8988T (cell line): ENCODE measurements around the gene DHX58.
"Not testable (repeated sequence)": the region's sequence is repeated elsewhere in the genome, so short reads cannot be mapped to it uniquely, and the experiment has no call there.

Source experiments
- DNase-seq: peaks from one replicate; pipeline ENCODE4 v3.0.0; 2011

Gene DHX58

GRCh38 chr17:42112552-42113176, at the start of gene DHX58:
Gene DHX58 (minus strand): TSS chr17:42112714. CDS start chr17:42111892, 822 bp downstream.
- peak; percentile 70 for DNase-seq

DNA sequence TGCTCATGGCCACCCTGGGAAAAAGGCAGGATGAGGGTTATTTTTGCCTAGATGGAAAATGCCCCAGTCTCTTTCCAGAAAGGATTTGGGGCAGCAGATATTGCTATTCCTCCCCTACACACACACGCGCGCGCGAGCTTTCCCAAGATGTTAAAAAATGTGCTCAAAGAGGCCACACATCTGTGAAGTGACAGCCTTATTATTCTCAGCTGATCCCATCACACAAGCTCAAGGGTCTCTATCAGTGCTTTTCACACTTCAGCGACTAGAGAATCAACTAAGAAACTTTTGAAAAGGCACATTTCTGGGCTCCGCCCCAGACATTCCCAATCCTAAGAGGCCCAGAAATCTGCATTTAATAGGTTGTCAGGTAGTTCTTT, 48.0 kb upstream of the DHX58 start:
- DNase-seq = no peak

DNA sequence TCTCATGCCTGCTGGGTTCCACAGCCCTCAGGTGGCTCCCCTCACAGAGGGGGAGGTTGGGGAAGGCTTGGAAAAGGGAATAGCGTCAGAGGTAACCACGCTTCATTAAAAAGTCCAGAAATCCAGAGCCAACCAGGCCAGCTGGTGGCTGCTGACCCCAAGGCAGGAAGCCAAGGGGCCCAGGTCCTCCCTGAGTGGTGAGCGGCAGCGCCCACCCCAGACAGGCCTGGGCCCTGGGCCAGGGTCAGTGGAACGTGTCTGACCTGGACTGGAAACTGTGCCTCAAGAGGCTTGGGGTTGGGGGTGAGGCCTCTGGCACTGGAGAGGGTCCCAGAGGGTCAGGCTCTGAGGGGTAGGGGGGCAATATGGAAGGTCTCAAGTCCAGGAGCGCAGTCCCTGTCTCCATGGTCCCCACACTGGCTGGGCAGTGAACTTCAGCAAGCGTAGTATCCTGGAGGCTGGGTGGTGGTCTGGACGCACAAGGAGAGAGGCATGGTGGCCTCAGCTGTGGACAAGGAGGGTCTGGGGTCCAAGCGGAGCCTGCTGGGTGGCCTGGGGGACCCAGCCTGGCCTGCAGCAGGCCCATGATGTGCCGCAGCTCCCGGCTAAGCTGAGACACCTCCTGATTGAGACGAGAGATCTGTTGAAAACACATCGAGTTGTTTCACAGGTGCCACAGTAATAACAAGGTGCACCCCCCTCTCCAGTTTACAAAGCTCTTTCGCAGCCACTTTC, 47.4 kb upstream of the DHX58 start:
- no peak for DNase-seq

GRCh38 chr17:42155614-42156045, 43.1 kb upstream of the DHX58 start:
- no peak for DNase-seq

- no peak for DNase-seq
Observed at GRCh38 chr17:42153919-42154742, 41.6 kb upstream of the DHX58 start.

GRCh38 chr17:42146911-42147607, 34.5 kb upstream of the DHX58 start:
- DNase-seq = no peak

GRCh38 chr17:42143138-42143537, 30.6 kb upstream of the DHX58 start:
- not testable (repeated sequence) for DNase-seq

- DNase-seq = no peak
Observed at GRCh38 chr17:42142371-42142896, 29.9 kb upstream of the DHX58 start.

DNA sequence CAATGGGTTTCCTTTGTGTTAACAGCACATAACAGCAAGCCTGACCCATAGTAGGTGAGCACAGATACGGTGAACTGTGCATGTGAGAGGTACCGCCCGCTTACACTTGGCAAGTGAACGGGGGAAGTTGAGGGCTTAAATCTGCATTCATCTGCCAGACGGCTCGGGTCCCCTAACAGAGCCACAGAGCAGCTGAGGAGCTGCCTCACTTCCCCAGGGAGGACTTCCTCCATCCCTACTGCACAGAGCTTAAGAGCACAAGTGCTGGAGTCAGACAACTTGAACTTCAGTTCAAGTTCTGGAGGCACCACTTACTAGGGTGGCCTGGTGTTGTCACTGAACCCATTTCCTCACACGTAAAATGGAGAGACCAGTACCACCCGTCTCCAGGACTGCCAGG, 28.9 kb upstream of the DHX58 start:
- no peak for DNase-seq

DNA sequence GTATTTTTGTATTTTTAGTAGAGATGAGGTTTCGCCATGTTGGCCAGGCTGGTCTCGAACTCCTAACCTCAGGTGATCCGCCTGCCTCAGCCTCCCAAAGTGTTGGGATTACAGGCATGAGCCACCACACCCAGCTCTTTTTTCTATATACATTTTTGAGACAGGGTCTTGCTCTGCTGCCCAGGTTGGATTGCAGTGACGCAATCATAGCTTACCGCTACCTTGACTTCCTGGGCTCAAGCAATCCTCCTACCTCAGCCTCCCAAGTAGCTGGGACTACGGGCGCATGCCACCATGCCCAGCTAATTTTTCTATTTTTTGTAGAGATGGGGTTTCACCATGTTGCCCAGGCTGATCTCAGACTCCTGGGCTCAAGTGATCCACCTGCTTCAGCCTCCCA, 28.2 kb upstream of the DHX58 start:
- DNase-seq = not testable (repeated sequence)

GRCh38 chr17:42138749-42139492, 26.4 kb upstream of the DHX58 start:
- no peak for DNase-seq

DNA sequence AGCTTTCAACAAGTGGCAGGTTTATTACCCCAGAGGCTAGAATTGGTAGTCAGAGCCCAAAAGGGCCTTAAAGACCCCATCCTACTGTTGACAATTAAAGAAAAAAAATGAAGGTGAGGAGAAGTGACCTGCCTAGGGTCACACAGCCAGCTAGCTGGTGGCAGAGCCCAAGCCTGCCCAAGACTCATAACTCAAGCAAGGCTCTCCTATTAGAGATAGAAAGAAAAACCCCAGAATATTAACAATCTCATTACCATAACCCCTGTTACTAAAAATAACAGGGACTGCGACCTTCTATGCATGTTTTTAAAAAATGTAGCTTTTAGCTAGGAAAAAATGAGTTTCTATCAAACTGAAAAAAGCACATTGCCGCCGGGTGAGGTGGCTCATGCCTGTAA, 24.1 kb upstream of the DHX58 start:
- no peak for DNase-seq

- no peak for DNase-seq
Observed at GRCh38 chr17:42135664-42136653, 23.4 kb upstream of the DHX58 start.

DNA sequence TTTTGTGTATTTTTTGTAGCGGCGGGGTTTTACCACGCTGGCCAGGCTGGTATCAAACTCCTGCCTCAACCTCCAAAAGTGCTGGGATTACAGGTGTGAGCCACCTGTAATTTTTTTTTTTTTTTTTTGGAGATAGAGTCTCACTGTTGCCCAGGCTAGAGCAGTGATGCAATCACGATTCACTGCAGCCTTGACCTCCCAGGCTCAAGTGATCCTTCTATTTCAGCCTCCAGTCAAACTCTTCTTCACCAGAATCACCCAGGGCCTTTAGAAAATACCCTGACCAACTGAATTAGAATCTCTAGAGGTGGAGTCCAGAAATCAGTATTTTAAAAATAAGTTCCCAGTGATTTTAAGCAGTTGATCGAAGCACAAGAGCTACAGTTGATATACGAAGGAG, 22.6 kb upstream of the DHX58 start:
- DNase-seq = no peak

- no peak for DNase-seq
Observed at GRCh38 chr17:42133461-42134041, 21.0 kb upstream of the DHX58 start.

GRCh38 chr17:42132941-42133340, 20.4 kb upstream of the DHX58 start:
- DNase-seq = no peak

GRCh38 chr17:42131981-42132432, 19.5 kb upstream of the DHX58 start:
- no peak for DNase-seq

GRCh38 chr17:42131232-42131631, 18.7 kb upstream of the DHX58 start:
- no peak for DNase-seq

GRCh38 chr17:42130310-42130936, 17.9 kb upstream of the DHX58 start:
- no peak for DNase-seq
